ENCODE data around the gene PCDHB1.

The PCDHB1 gene

DNA sequence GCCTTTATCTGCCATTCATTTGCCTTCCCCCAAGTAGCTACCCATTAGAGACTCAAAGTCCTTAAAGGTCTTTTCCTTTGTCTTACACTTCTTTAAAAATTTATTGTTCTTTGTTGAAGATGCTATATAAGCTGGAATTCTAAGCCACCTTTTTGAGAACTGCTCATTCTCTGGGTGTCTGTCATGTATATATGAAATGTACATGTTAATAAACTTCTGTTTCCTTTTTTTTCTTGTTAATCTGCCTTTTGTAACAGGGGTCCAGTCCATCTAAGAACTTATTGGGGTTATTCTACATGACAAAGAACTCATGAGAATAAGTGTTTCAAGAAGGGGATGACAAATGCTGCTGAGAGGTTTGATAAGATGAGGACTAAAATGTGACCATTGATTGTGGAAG, 43.4 kb upstream of the PCDHB1 start:
- no peaks in the 10 kb centered on the region for H3K79me2 ChIP-seq (ENCODE audit: insufficient read depth, low read length)
- no peaks in the 10 kb centered on the region for H3K9me3 ChIP-seq (ENCODE audit: insufficient read depth, low read depth, low read length)
- no peak overlapping the region for H3K4me3 ChIP-seq (ENCODE audit: low read length, poor library complexity, severe bottlenecking)
- H3K4me1 ChIP-seq (ENCODE audit: insufficient read depth, low read length, poor library complexity, severe bottlenecking): no peaks in the 10 kb centered on the region
- H3K27me3 ChIP-seq (ENCODE audit: insufficient read depth, low read length, poor library complexity, severe bottlenecking): no peaks in the 10 kb centered on the region
- H3K36me3 ChIP-seq (ENCODE audit: insufficient read depth, low read length): no peaks in the 10 kb centered on the region
- H3K4me2 ChIP-seq (ENCODE audit: low read depth, low read length, poor library complexity, severe bottlenecking): no peak overlapping the region
- H4K20me1 ChIP-seq (ENCODE audit: insufficient read depth, low read length, poor library complexity, severe bottlenecking): no peaks in the 10 kb centered on the region
- no peak overlapping the region for H2AFZ ChIP-seq (ENCODE audit: low read length)
- TF ChIP-seq EZH2phosphoT487 (IDR thresholded peaks at IDR 0.05; ENCODE audit: borderline replicate concordance): no peak
- TF ChIP-seq, protein P1, sequence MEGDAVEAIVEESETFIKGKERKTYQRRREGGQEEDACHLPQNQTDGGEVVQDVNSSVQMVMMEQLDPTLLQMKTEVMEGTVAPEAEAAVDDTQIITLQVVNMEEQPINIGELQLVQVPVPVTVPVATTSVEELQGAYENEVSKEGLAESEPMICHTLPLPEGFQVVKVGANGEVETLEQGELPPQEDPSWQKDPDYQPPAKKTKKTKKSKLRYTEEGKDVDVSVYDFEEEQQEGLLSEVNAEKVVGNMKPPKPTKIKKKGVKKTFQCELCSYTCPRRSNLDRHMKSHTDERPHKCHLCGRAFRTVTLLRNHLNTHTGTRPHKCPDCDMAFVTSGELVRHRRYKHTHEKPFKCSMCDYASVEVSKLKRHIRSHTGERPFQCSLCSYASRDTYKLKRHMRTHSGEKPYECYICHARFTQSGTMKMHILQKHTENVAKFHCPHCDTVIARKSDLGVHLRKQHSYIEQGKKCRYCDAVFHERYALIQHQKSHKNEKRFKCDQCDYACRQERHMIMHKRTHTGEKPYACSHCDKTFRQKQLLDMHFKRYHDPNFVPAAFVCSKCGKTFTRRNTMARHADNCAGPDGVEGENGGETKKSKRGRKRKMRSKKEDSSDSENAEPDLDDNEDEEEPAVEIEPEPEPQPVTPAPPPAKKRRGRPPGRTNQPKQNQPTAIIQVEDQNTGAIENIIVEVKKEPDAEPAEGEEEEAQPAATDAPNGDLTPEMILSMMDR (conservative IDR thresholded peaks at IDR 0.05; ENCODE audit: low read length): no peak
- H3K9me2 ChIP-seq (replicated peaks; ENCODE audit: low read depth, low read length): no peaks in the 10 kb centered on the region
- no peak overlapping the region for H3K9ac ChIP-seq (ENCODE audit: low read depth, low read length, poor library complexity, severe bottlenecking)
- no peaks in the 10 kb centered on the region for H3F3A ChIP-seq (ENCODE audit: low read depth)

GRCh38 chr5:141010047-141010793, 41.0 kb upstream of the PCDHB1 start:
- no peak overlapping the region for H3K4me3 ChIP-seq (ENCODE audit: low read length, poor library complexity, severe bottlenecking)
- H3F3A ChIP-seq (ENCODE audit: low read depth): no peaks in the 10 kb centered on the region
- no peak for TF ChIP-seq EZH2phosphoT487 (IDR thresholded peaks at IDR 0.05; ENCODE audit: borderline replicate concordance)
- TF ChIP-seq, protein P1 (conservative IDR thresholded peaks at IDR 0.05; ENCODE audit: low read length): no peak
- no peak overlapping the region for H3K4me2 ChIP-seq (ENCODE audit: low read depth, low read length, poor library complexity, severe bottlenecking)
- no peak overlapping the region for H2AFZ ChIP-seq (ENCODE audit: low read length)
- no peaks in the 10 kb centered on the region for H3K9me2 ChIP-seq (replicated peaks; ENCODE audit: low read depth, low read length)
- no peaks in the 10 kb centered on the region for H4K20me1 ChIP-seq (ENCODE audit: insufficient read depth, low read length, poor library complexity, severe bottlenecking)
- no peaks in the 10 kb centered on the region for H3K79me2 ChIP-seq (ENCODE audit: insufficient read depth, low read length)
- H3K27me3 ChIP-seq (ENCODE audit: insufficient read depth, low read length, poor library complexity, severe bottlenecking): no peaks in the 10 kb centered on the region
- no peaks in the 10 kb centered on the region for H3K4me1 ChIP-seq (ENCODE audit: insufficient read depth, low read length, poor library complexity, severe bottlenecking)
- no peak overlapping the region for H3K9ac ChIP-seq (ENCODE audit: low read depth, low read length, poor library complexity, severe bottlenecking)
- no peaks in the 10 kb centered on the region for H3K36me3 ChIP-seq (ENCODE audit: insufficient read depth, low read length)
- no peaks in the 10 kb centered on the region for H3K9me3 ChIP-seq (ENCODE audit: insufficient read depth, low read depth, low read length)

DNA sequence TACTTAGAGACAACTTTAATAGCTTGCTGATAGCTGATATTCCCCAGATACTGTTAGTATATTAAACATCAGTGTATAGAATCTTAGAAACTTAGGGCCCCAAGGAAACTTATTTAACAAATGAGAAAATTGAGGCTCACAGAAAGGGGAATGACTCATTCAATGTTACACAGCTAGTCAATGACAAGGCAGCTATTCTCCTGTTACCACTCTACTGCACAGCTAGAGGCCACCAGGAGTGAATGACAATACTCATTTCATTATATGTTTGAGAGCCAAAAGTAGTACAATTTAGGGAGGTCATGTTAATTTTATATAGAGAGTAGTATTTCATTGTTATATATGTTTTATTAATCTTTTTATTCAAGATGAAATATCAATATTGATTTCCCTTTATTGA, 33.2 kb upstream of the PCDHB1 start:
- no peak for TF ChIP-seq EZH2phosphoT487 (IDR thresholded peaks at IDR 0.05; ENCODE audit: borderline replicate concordance)
- TF ChIP-seq, protein P1 (conservative IDR thresholded peaks at IDR 0.05; ENCODE audit: low read length): no peak
- H3K36me3 ChIP-seq (ENCODE audit: insufficient read depth, low read length): no peaks in the 10 kb centered on the region
- H3K9me3 ChIP-seq (ENCODE audit: insufficient read depth, low read depth, low read length): no peaks in the 10 kb centered on the region
- H3K4me3 ChIP-seq (ENCODE audit: low read length, poor library complexity, severe bottlenecking): no peak overlapping the region
- H3F3A ChIP-seq (ENCODE audit: low read depth): no peaks in the 10 kb centered on the region
- no peak overlapping the region for H3K9ac ChIP-seq (ENCODE audit: low read depth, low read length, poor library complexity, severe bottlenecking)
- H3K27me3 ChIP-seq (ENCODE audit: insufficient read depth, low read length, poor library complexity, severe bottlenecking): no peaks in the 10 kb centered on the region
- H2AFZ ChIP-seq (ENCODE audit: low read length): no peak overlapping the region
- no peaks in the 10 kb centered on the region for H3K79me2 ChIP-seq (ENCODE audit: insufficient read depth, low read length)
- no peak overlapping the region for H3K4me2 ChIP-seq (ENCODE audit: low read depth, low read length, poor library complexity, severe bottlenecking)
- H3K4me1 ChIP-seq (ENCODE audit: insufficient read depth, low read length, poor library complexity, severe bottlenecking): no peaks in the 10 kb centered on the region
- no peaks in the 10 kb centered on the region for H4K20me1 ChIP-seq (ENCODE audit: insufficient read depth, low read length, poor library complexity, severe bottlenecking)
- H3K9me2 ChIP-seq (replicated peaks; ENCODE audit: low read depth, low read length): no peaks in the 10 kb centered on the region

Measured in Loucy (cell line).